Smooth muscle cell of the umbilical artery (primary cell): ENCODE results near the gene TMSB15A. TPM values are rescaled to one million over a fixed set of nuclear protein-coding genes. Genes with fewer than 3 reads are reported as not detected.

Experiments used
- total RNA-seq: library from RNA; depleted of rRNA; stranded (reverse); fragments of >200 nt; gene quantifications from 2 replicates; pipeline ENCODE4 v1.2.3, GENCODE V29; 2014

The TMSB15A gene
- total RNA-seq = 2.4 and 6.9 TPM in 2 replicates

GRCh38 chrX:102515975-102516941, at the start of gene TMSB15A:
Gene TMSB15A, minus strand, starts transcription at chrX:102516739.

GRCh38 chrX:102471762-102472220, 44.7 kb downstream of the TMSB15A start, which contains the start of gene TCP11X2:
Gene TCP11X2, minus strand, starts transcription at chrX:102471812.

Other genes starting within 250 kb of the TMSB15A start
- gene NXF2B, start 76.7 kb downstream of the TMSB15A start, total RNA-seq = not detected in 2 replicates
- not detected in 2 replicates for gene TCP11X2, start 44.9 kb downstream of the TMSB15A start, total RNA-seq
- gene ARMCX5, start 82.8 kb upstream of the TMSB15A start, total RNA-seq = 13.9 and 20.8 TPM in 2 replicates
- 3.7 and 5.0 TPM in 2 replicates for gene GPRASP1, start 134.7 kb upstream of the TMSB15A start, total RNA-seq
- gene GPRASP2, start 195.7 kb upstream of the TMSB15A start, total RNA-seq = 20.1 and 25.5 TPM in 2 replicates
- gene GPRASP3, start 204.0 kb upstream of the TMSB15A start, total RNA-seq = 5.4 and 5.6 TPM in 2 replicates